Vagina (tissue), 2 donors: ENCODE results near the gene SURF1. TPM values are rescaled to one million over a fixed set of nuclear protein-coding genes. Genes with fewer than 3 reads are reported as not detected.

Experiments
- DNase-seq, 2 donors: peaks; one replicate each; pipeline ENCODE4 v3.0.0-alpha.2; 2017; ENCODE audit errors: extremely low spot score in 2 of 2
- H3K27ac ChIP-seq: fragments of 200-600 bp; sonication (generic); one replicate; pipeline ENCODE4 v1.5.1; 2019
- H3K27me3 ChIP-seq: fragments of 200-600 bp; sonication (generic); one replicate; pipeline ENCODE4 v1.5.1; 2019
- H3K36me3 ChIP-seq, 2 donors: fragments of 200-600 bp; sonication (generic); one replicate each; pipeline ENCODE4 v1.5.1; 2017 to 2019
- H3K4me1 ChIP-seq: fragments of 200-600 bp; sonication (generic); one replicate; pipeline ENCODE4 v1.5.1; 2019
- H3K4me3 ChIP-seq, 2 donors: fragments of 200-600 bp; sonication (generic); 1 replicate in 1 of 2; 2 replicates in 1 of 2; pipeline ENCODE4 v1.5.1; 2016 to 2019
- H3K9me3 ChIP-seq: fragments of 200-600 bp; sonication (generic); one replicate; pipeline ENCODE4 v1.5.1; 2019
- CTCF ChIP-seq, 3 experiments: fragments of 450-650 bp in 2 of 3; fragments of 200-600 bp in 1 of 3; sonication (generic) in 1 of 3; IDR thresholded peaks; one replicate each; pipeline ENCODE4 v1.5.1; 2017 to 2019; ENCODE audit warnings: antibody characterized with exemption in 3 of 3, mild to moderate bottlenecking in 2 of 3, moderate library complexity in 2 of 3
- POLR2A ChIP-seq, 2 donors: fragments of 450-650 bp; IDR thresholded peaks; one replicate each; pipeline ENCODE4 v1.6.1; 2017; ENCODE audit warnings: antibody characterized with exemption in 2 of 2, mild to moderate bottlenecking in 2 of 2, moderate library complexity in 2 of 2
- POLR2AphosphoS5 ChIP-seq, 2 donors: sonication (generic); formaldehyde crosslinking; IDR thresholded peaks; one replicate each; pipeline ENCODE4 v1.9.0; 2017; ENCODE audit warnings: antibody characterized with exemption in 2 of 2, mild to moderate bottlenecking in 2 of 2, low read depth in 1 of 2; ENCODE audit not compliant: insufficient read depth in 1 of 2
- intact Hi-C: fragments of 100-400 bp; cut with DNase I; formaldehyde crosslinking; loops from one replicate; pipeline ENCODE4 v1.15.1; 2023
- total RNA-seq: library from RNA; depleted of rRNA; stranded (reverse); fragments of >200 nt; gene quantifications from one replicate; pipeline ENCODE4 v1.2.3, GENCODE V29; 2016

Gene SURF1
- total RNA-seq, 1 donor from 2014 or later, result 31.2 TPM

GRCh38 chr9:133344979-133345378, 11.3 kb downstream of the SURF1 start:
- H3K9me3 ChIP-seq, result no peaks in the 10 kb centered on the region
- no peaks in the 10 kb centered on the region for H3K27me3 ChIP-seq
- no peak overlapping the region for H3K27ac ChIP-seq
- TF ChIP-seq POLR2AphosphoS5 (IDR thresholded peaks at IDR 0.05; ENCODE audit: insufficient read depth in 1 of 2, low read depth in 1 of 2) (no peak), CTCF (IDR thresholded peaks at IDR 0.05) (no peak), POLR2A (IDR thresholded peaks at IDR 0.05) (no peak)
- intact Hi-C loops, result no loop called here
- peaks cover 0 to 64% of the 10 kb centered on the region in 2 donors for H3K36me3 ChIP-seq
- H3K4me1 ChIP-seq, result peaks cover 31% of the 10 kb centered on the region
- H3K4me3 ChIP-seq, result no peak overlapping the region
- DNase-seq, result no peak

- no peak for TF ChIP-seq CTCF (IDR thresholded peaks at IDR 0.05)
- TF ChIP-seq POLR2AphosphoS5 (IDR thresholded peaks at IDR 0.05; ENCODE audit: insufficient read depth in 1 of 2, low read depth in 1 of 2), result no peak
- TF ChIP-seq POLR2A (IDR thresholded peaks at IDR 0.05), result no peak
- Histone ChIP-seq H3K4me1 (peaks cover 22% of the 10 kb centered on the region), H3K36me3 (peaks cover 0 to 60% of the 10 kb centered on the region in 2 donors), H3K27ac (no peak overlapping the region), H3K9me3 (no peaks in the 10 kb centered on the region), H3K4me3 (no peak overlapping the region), H3K27me3 (no peaks in the 10 kb centered on the region)
- no peak for DNase-seq
- intact Hi-C loops, result no loop called here
These were observed 12.2 kb downstream of the SURF1 start for GRCh38 chr9:133344071-133344470.

- H3K27me3 ChIP-seq, result no peaks in the 10 kb centered on the region
- peaks cover 0 to 59% of the 10 kb centered on the region in 2 donors for H3K36me3 ChIP-seq
- no peak overlapping the region for H3K27ac ChIP-seq
- H3K9me3 ChIP-seq, result no peaks in the 10 kb centered on the region
- H3K4me1 ChIP-seq, result peaks cover 16% of the 10 kb centered on the region
- intact Hi-C loops, result no loop called here
- no peak overlapping the region for H3K4me3 ChIP-seq
- DNase-seq, result no peak
- TF ChIP-seq POLR2A (IDR thresholded peaks at IDR 0.05) (no peak), CTCF (IDR thresholded peaks at IDR 0.05) (no peak), POLR2AphosphoS5 (IDR thresholded peaks at IDR 0.05; ENCODE audit: insufficient read depth in 1 of 2, low read depth in 1 of 2) (no peak)
These were observed 13.7 kb downstream of the SURF1 start for GRCh38 chr9:133342570-133342969.

- no peak for DNase-seq
- H3K27me3 ChIP-seq, result no peaks in the 10 kb centered on the region
- H3K27ac ChIP-seq, result no peak overlapping the region
- intact Hi-C loops, result no loop called here
- H3K4me1 ChIP-seq, result peaks cover 15% of the 10 kb centered on the region
- TF ChIP-seq CTCF (IDR thresholded peaks at IDR 0.05) (no peak), POLR2A (IDR thresholded peaks at IDR 0.05) (no peak), POLR2AphosphoS5 (IDR thresholded peaks at IDR 0.05; ENCODE audit: insufficient read depth in 1 of 2, low read depth in 1 of 2) (no peak)
- no peak overlapping the region for H3K4me3 ChIP-seq
- H3K36me3 ChIP-seq, result peaks cover 0 to 59% of the 10 kb centered on the region in 2 donors
- no peaks in the 10 kb centered on the region for H3K9me3 ChIP-seq
These were observed 14.2 kb downstream of the SURF1 start for GRCh38 chr9:133342069-133342406.

GRCh38 chr9:133341369-133342068, 14.8 kb downstream of the SURF1 start:
- TF ChIP-seq POLR2A (IDR thresholded peaks at IDR 0.05) (no peak), POLR2AphosphoS5 (IDR thresholded peaks at IDR 0.05; ENCODE audit: insufficient read depth in 1 of 2, low read depth in 1 of 2) (no peak), CTCF (IDR thresholded peaks at IDR 0.05) (no peak)
- DNase-seq, result no peak
- Histone ChIP-seq H3K27ac (no peak overlapping the region), H3K36me3 (peaks cover 0 to 59% of the 10 kb centered on the region in 2 donors), H3K4me1 (peaks cover 14% of the 10 kb centered on the region), H3K4me3 (no peak overlapping the region), H3K27me3 (no peaks in the 10 kb centered on the region), H3K9me3 (no peaks in the 10 kb centered on the region)
- intact Hi-C loops, result no loop called here
